NCI-H1436 (cell line): ENCODE measurements around the gene SHQ1.
A peak's percentile ranks its signal among the peaks of the same experiment; 100 is the strongest.

Experiments
- DNase-seq: peaks from one replicate; lab custom pipeline; 2025; lab: John Stamatoyannopoulos, UW

The SHQ1 gene

DNA sequence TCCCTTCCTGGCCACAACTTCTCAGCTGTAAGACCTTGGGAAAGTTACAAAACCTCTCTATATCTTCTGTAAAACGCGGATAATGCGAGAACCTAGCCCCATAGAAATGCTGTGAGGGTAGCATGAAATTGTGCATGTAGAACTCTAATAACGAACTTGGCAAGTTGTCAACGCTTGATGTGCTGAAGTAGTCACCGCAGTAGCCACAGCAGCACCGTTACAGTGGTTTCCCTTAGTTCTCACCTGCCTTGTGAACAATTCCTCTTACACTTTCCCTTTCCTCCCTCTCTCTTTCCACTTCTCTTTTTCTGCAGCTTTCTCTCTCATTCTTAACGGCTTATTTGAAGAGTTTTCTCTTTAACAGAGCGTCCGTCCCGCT lies 447 bp upstream of the SHQ1 start:
- DNase-seq, result no peak

- DNase-seq, result no peak
These were observed 963 bp downstream of the SHQ1 start for GRCh38 chr3:72847282-72847681.

DNA sequence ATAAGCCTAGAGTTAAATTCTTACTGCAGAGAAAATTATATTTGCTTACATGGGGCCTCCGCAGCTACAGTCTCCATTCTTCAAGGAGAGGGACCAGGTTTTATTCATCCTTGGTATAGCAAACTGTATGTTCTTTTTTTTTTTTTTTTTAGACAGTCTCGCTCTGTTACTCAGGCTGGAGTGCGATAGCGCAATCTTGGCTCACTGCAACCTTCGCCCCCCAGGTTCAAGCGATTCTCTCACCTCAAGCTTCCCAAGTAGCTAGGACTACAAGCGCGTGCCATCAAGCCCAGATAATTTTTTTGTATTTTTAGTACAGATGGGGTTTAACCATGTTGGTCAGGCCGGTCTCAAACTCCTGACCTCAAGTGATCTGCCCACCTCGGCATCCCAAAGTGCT lies 2.1 kb downstream of the SHQ1 start:
- DNase-seq, result no peak

- no peak for DNase-seq
These were observed 3.7 kb downstream of the SHQ1 start for GRCh38 chr3:72844436-72844993.

- no peak for DNase-seq
These were observed 9.2 kb downstream of the SHQ1 start for GRCh38 chr3:72839057-72839456.

GRCh38 chr3:72836923-72837322 lies 11.3 kb downstream of the SHQ1 start:
- DNase-seq, result no peak

DNA sequence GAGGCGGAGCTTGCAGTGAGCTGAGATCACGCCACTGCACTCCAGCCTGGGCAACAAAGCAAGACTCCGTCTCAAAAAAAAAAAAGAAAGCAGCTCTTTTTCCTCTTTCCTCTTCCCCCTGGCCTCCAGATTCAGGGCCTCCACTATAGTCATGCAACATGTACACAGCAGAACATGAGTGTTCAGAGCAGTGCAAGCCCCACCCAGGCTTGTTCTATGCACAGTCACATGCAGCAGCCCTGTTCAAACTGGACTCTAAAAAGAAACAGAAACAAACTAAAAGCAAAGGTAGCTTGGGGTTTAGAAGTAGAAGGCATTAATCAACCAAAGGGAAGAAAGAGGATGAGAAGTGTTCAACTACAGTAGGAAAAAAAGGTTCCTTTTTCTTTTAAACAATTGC lies 11.8 kb downstream of the SHQ1 start:
- DNase-seq, result no peak

- DNase-seq, result no peak
These were observed 17.6 kb downstream of the SHQ1 start for GRCh38 chr3:72830452-72831223.

GRCh38 chr3:72829701-72830100 lies 18.5 kb downstream of the SHQ1 start:
- DNase-seq, result no peak

DNA sequence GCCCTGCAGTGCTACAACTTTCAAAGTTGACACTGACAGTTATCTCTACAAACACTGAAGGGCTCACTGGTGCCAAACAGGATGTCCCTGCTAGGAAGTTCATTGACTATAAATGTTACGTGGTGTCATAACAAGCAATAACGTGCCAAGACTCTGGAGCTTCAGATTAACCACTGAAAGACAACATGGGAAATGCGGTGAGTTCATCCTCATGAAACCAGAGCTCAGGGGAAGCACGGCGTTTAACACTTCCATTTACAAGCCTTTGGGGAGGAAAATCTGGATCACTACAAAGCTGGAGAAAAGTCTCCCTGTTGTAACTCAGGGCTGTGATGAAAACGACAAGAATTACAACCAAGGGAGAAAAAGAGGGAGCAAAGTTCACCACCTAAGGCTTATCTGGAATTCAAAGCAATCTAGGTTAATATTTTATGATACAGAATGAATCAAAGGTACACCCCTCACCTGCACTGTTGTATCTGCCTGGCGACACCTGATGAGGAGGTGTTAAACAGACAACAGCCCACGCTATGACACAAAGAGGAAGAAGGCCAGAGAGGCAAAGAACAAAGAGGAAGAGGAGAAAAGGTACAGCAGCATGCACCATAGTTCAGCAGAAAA lies 27.0 kb downstream of the SHQ1 start:
- DNase-seq, result no peak

DNA sequence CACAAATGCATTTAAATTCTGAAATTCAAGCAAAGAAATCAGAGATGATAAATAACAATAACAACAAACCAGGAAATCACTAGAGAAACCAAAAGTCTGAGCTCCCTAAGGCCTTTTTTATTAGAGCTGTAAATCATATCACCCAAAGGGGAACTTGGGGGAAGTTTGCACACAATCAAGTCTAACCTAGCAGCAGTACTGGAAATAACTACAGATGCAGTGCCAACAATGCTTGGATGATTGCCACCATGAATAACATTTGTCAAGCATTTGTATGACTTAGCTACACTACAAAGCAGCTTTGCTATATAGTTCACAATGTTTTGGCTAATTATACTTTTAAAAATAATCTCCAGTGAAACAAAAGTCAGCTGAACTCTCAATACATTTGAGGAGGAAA lies 27.8 kb downstream of the SHQ1 start:
- DNase-seq, result no peak

DNA sequence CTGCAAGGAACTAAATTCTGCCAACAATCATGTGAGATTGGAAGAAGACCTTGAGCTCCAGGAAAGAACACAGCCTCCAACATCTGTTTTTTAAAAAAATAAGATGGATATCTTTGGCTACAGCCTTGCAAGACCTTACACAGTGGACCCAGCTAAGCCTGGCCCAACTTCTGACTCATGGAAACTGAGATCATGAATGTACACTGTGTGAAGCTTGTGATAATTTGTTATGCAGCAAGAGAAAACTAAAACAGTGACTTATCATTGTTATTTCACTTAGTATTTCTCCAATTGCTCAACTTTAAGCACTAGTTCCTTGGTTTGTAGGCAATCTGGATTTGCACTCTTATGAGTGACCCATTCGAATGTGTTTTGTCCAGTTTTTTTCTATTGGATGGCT lies 29.3 kb downstream of the SHQ1 start:
- DNase-seq, result no peak

GRCh38 chr3:72818092-72818773 lies 30.0 kb downstream of the SHQ1 start:
- no peak for DNase-seq

DNA sequence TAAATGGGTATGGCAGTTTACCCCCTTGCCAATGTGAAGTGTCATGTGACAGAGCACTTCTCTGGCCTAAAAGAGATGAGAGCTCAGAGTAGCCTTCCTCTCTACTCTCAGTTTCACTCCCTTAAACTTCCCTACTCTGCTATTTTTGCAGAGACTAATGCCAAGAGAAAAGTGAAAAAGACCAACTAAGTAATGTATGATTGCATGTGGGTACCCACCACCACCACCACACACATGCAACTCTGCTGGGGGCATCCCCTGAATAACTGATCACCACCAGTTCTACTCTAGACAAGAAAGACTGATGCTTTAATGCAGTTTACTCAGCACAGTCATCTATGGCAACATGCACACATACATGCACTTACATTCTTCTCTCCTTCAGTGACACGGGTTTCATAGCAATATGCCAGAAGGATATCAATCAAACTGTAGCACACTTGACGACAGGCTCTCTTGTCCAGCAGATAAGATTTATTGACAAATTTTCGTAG lies 31.3 kb downstream of the SHQ1 start:
- DNase-seq, result no peak

DNA sequence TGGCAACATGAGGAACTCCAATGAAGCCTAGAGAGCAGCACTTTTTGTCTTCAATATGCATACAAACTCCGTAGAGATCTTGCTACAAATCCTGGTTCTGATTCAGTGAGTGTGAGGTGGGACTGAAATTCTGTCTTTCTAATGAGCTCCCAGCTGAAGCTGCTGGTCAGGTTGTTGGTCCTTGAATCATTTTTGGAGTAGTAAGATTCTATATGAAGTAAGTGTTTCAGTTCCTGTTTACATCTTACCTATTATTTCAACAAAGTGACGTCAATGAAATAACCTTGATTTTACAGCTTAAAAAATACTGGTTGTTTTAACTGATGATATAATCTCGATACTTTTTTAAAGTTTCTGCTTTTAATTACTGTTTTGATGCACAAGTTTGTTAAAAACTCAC lies 33.9 kb downstream of the SHQ1 start:
- no peak for DNase-seq

DNA sequence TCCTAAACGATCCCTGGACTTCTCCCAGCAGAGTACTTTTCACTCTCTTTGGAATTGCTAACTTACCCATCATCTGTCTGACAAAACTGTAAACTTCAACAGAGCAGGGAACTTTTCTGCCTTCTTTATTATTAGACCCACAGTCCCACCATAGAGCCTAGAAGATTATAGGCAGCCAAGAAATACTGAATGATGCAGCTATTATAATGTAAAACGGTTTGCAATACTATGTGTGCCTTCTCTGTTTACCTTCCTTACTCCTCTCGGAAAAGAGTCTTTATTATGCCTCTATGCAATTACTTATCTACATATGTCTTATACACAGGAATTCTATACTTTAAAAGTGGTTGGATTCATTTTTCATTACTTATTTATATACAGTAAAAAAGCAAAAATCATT lies 36.0 kb downstream of the SHQ1 start:
- DNase-seq, result no peak

DNA sequence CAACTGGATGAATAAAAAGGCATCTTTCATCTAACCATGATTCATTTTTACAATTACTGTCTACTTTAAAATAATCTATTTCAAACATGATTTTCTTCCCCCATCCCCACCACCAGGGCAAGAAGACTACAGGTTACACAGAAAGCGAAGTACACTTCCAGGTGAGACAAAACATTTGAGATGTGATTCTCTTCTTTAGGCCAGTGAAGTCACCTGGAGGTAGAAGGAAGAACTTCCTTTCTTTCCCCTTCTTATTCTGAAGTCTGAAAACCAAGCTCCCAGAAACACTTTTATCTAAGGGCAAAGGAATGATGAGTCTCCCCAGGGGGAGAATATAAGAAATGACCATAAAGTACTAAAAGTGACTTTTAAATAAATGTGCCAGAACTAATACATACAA lies 36.7 kb downstream of the SHQ1 start:
- DNase-seq, result no peak

DNA sequence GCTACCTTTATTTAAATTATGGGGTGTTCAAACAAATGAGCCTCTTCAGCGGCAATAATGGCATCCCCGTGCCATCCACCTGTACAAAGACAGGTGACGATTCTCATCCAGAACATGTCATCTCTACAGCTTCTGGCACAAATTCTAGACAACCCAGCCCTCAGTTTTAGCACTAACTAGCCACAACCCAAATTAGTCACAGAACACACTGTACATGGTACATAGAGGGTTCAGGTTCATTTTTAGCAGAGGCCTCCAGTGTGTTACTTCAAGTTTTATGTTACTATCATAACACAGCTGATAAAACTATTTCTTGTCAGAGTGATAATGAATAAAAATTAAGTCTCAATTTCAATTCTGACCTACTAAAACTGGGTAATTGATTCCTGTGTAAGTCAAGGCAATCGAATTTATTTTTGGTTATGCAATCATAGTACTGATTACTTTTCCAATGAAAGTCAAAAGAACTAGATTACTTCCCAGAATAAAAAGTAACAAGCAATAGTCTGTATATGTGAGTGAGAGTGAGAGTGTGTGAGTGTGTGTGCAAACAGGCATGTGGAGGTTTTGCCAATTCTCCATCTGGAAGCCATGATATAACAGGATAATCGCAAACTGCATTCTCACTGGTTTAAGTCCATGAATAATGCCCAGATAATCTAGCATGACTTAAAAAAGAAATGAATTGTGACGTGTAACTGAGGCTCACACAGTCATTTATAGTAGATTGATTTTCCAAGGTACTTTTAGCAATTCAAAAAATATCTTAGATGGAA lies 37.4 kb downstream of the SHQ1 start:
- peak; percentile 2 for DNase-seq

DNA sequence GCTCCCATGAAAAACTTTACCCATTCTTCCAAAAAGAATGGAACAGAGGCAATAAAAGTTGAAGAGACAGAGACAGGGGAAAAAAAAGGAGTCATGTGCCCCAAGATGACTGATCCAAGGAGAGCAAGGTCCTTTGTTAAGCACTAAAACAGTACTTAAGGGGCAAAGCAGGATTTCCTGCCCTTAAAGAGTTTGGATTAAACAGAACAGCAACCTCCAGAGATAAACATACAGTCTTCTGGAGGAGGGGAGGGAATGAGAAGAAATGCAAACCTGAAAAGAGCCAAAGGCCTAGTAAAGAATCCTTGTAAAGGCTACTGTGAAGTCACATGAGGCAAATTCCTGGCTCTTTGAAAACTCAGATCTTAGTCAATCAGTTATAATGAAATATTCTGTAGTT lies 38.2 kb downstream of the SHQ1 start:
- DNase-seq, result no peak

- no peak for DNase-seq
These were observed 43.9 kb downstream of the SHQ1 start for GRCh38 chr3:72804361-72804760.

- no peak for DNase-seq
These were observed 44.7 kb downstream of the SHQ1 start for GRCh38 chr3:72803573-72803972.

DNA sequence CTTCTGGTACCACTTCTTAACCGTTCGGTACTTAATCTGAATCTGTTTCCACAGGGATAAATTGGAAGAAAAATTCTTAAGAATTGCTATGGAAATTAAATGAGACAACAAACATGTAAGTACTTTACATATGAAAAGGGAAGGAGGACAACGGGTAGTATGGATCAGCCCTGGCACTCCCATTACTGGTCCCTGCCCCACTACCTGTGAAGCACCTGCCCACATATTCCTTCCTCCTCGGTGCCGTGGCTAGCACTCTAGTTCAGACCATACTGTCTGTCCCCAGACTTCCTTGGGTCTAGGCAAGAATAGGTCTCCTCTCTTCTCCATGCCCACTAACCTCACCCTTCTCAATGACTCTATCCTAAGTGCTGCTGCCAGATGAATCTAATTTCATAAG lies 46.2 kb downstream of the SHQ1 start:
- DNase-seq, result no peak
